SJSA1 (cell line): ENCODE data around the gene COASY. TPM values are rescaled to one million over a fixed set of nuclear protein-coding genes. Genes with fewer than 3 reads are reported as not detected.
"Not testable (repeated sequence)": the region's sequence is repeated elsewhere in the genome, so short reads cannot be mapped to it uniquely, and the experiment has no call there.

Experiments
- DNase-seq, 2 experiments: peaks; one replicate each; pipeline ENCODE4 v3.0.0-alpha.2; 2015 to 2020; ENCODE audit warnings: low spot score in 2 of 2, low read depth in 1 of 2
- H3K27ac ChIP-seq: fragments of 250-450 bp; sonication (Bioruptor Pico); 2 replicates; pipeline ENCODE4 v1.5.1; 2020; ENCODE audit warnings: mild to moderate bottlenecking, moderate library complexity
- H3K27me3 ChIP-seq: fragments of 250-450 bp; sonication (Bioruptor Pico); replicated peaks from 2 replicates; pipeline ENCODE4 v1.5.1; 2020; ENCODE audit warnings: mild to moderate bottlenecking, moderate library complexity
- H3K36me3 ChIP-seq: fragments of 250-450 bp; sonication (Bioruptor Pico); 2 replicates; pipeline ENCODE4 v1.5.1; 2020; ENCODE audit warnings: mild to moderate bottlenecking
- H3K4me1 ChIP-seq: fragments of 250-450 bp; sonication (Bioruptor Pico); replicated peaks from 2 replicates; pipeline ENCODE4 v1.6.1; 2021; ENCODE audit warnings: mild to moderate bottlenecking
- H3K4me3 ChIP-seq: fragments of 250-450 bp; sonication (Bioruptor Pico); 2 replicates; pipeline ENCODE4 v1.5.1; 2020; ENCODE audit warnings: mild to moderate bottlenecking
- H3K9me3 ChIP-seq: fragments of 250-450 bp; sonication (Bioruptor Pico); replicated peaks from 2 replicates; pipeline ENCODE4 v1.5.1; 2020; ENCODE audit warnings: mild to moderate bottlenecking
- total RNA-seq: library from RNA; depleted of rRNA; stranded (reverse); fragments of >200 nt; shearing (Covaris generic); gene quantifications from 2 replicates; pipeline ENCODE4 v1.2.3, GENCODE V29; 2014; rRNA removed

Gene COASY
- total RNA-seq, 1 experiment from 2014 or later = 15.4 TPM

DNA sequence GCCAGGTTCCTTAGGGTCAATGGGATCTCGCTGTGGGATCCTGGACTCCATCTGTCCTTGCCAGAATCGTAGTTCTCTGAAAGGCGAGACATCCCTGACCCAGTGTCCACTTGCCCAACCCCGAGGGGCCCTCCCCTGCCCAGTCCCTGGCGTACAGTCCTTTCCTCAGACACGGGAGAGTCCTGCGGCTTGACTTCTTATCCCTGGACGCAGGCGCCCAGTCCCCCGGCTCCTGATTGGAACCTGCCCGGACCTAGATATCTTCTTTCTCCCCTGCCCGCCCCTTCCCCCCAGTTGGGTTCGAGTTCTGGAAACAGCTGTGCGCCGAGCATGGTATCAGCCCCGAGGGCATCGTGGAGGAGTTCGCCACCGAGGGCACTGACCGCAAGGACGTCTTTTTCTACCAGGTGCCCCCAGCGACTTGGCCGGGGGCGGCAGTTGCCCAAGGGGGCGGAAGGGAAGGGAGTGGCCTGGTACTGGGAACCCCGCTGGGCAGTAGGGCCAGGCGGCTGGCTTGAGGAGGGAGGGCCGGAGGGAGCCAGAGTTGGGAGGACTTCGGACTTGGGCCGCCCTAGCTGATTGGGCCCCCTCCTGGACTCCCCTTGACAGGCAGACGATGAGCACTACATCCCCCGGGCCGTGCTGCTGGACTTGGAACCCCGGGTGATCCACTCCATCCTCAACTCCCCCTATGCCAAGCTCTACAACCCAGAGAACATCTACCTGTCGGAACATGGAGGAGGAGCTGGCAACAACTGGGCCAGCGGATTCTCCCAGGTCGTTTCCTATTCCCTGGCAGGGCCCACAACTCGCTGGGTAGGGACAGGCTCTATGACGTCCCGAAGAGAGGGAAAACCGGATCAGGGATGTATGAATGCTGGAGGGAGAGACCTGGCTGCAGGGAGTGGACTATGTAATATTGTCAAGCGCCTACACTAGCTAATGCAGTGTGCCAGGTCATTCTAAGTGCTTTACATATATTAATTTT is 48.2 kb downstream of the COASY start:
- Histone ChIP-seq H3K36me3 (peaks cover 38% of the 10 kb centered on the region), H3K27ac (peak overlapping the region; percentile 53), H3K4me1 (peaks cover 11% of the 10 kb centered on the region), H3K4me3 (peak overlapping the region; percentile 68)
- H3K9me3 ChIP-seq, H3K27me3 ChIP-seq: not testable (repeated sequence)
- DNase-seq = peak in 1 of 2 experiments; percentile 52

DNA sequence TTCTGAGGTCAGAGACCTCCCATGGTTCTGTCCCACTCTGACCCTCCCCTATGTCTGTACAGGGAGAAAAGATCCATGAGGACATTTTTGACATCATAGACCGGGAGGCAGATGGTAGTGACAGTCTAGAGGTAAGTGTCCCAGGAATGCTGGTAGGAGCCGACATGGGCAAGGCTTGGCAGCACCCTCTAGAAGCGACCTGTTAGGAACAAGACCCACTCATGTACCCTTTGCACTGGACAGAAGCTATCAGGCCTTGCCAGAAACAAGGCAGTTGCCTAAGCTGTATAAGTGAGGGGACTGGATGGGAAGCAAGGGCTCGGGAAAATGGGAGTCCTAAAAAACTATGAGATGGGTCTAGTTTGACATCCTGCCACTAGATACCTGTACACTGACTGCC is 50.1 kb downstream of the COASY start:
- H3K4me1 ChIP-seq = peaks cover 11% of the 10 kb centered on the region
- no peaks in the 10 kb centered on the region for H3K27me3 ChIP-seq
- no peak for DNase-seq
- no peak overlapping the region for H3K27ac ChIP-seq
- peaks cover 45% of the 10 kb centered on the region for H3K36me3 ChIP-seq
- H3K4me3 ChIP-seq = no peak overlapping the region
- H3K9me3 ChIP-seq = no peaks in the 10 kb centered on the region

DNA sequence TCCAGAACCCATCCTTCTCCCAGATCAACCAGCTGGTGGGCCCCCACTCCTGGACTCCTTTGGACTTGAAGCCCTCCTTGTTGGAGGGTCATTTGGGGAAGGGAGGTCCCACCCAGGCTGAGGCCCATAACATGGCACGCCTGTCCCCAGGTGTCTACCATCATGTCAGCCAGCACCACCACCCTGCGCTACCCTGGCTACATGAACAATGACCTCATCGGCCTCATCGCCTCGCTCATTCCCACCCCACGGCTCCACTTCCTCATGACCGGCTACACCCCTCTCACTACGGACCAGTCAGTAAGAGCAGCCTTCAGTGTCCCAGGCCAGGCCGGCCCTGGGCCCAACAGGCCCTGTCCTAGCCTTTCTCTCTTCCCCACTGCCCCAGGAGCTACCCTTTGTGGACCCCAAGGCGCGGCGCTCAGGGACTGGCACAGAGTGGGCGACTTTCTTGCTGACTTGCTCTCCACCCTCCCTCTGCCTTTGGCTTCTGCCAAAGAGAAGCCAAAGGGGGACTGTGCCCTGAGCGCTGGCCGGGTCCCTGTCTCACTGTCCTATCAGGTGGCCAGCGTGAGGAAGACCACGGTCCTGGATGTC is 51.8 kb downstream of the COASY start:
- H3K4me3 ChIP-seq = no peak overlapping the region
- peaks cover 45% of the 10 kb centered on the region for H3K36me3 ChIP-seq
- no peak for DNase-seq
- peaks cover 5% of the 10 kb centered on the region; the same call in 1 of the 2 replicates for H3K4me1 ChIP-seq
- H3K9me3 ChIP-seq = no peaks in the 10 kb centered on the region
- H3K27ac ChIP-seq = no peak overlapping the region
- H3K27me3 ChIP-seq = no peaks in the 10 kb centered on the region

Other genes starting within 250 kb of the COASY start
- gene STAT3, start 173.7 kb upstream of the COASY start, total RNA-seq = 41.1 and 65.8 TPM in 2 replicates
- gene CAVIN1, start 138.9 kb upstream of the COASY start, total RNA-seq = 319 and 331 TPM in 2 replicates
- gene ATP6V0A1, start 103.3 kb upstream of the COASY start, total RNA-seq = 11.8 and 14.8 TPM in 2 replicates
- 16.2 and 26.8 TPM in 2 replicates for gene NAGLU, start 25.9 kb upstream of the COASY start, total RNA-seq
- gene HSD17B1, start 9.2 kb upstream of the COASY start, total RNA-seq = 0.13 and 1.5 TPM in 2 replicates
- gene MLX, start 5.0 kb downstream of the COASY start, total RNA-seq = 20.1 and 35.0 TPM in 2 replicates
- gene PSMC3IP, start 15.6 kb downstream of the COASY start, total RNA-seq = 18.4 and 22.3 TPM in 2 replicates
- 27.0 and 30.4 TPM in 2 replicates for gene RETREG3, start 47.2 kb downstream of the COASY start, total RNA-seq
- gene TUBG1, start 47.5 kb downstream of the COASY start, total RNA-seq = 45.5 and 81.4 TPM in 2 replicates
- gene TUBG2, start 97.1 kb downstream of the COASY start, total RNA-seq = 0.92 and 3.5 TPM in 2 replicates
- gene PLEKHH3, start 114.8 kb downstream of the COASY start, total RNA-seq = 3.8 and 8.8 TPM in 2 replicates
- not detected in 2 replicates for gene CCR10, start 119.7 kb downstream of the COASY start, total RNA-seq
- 0.34 and 1.1 TPM in 2 replicates for gene CNTNAP1, start 120.4 kb downstream of the COASY start, total RNA-seq
- gene EZH1, start 182.9 kb downstream of the COASY start, total RNA-seq = 5.2 and 16.3 TPM in 2 replicates
- not detected in 2 replicates for gene RAMP2, start 199.1 kb downstream of the COASY start, total RNA-seq
- 57.2 and 101 TPM in 2 replicates for gene VPS25, start 211.3 kb downstream of the COASY start, total RNA-seq
- gene WNK4, start 218.5 kb downstream of the COASY start, total RNA-seq = 0.25 TPM in 1 of 2 replicates, not detected in the other
- 85.0 and 110 TPM in 2 replicates for gene COA3, start 236.6 kb downstream of the COASY start, total RNA-seq
- gene CNTD1, start 236.7 kb downstream of the COASY start, total RNA-seq = 0.18 TPM in 1 of 2 replicates, not detected in the other